GM12875 (cell line): ENCODE results near the gene CTAG2.

Experiments used
- H3K4me3 ChIP-seq: one replicate; pipeline ENCODE4 v1.5.1; 2011; ENCODE audit warnings: low read depth, low read length, control low read depth
- TF ChIP-seq, protein P1 (sequence below): IDR thresholded peaks from 2 replicates; pipeline ENCODE4 v1.5.1; 2011; ENCODE audit warnings: low read depth, mild to moderate bottlenecking, control low read depth, inconsistent platforms, low read length, moderate library complexity, borderline replicate concordance; ENCODE audit not compliant: insufficient read depth

The CTAG2 gene

DNA sequence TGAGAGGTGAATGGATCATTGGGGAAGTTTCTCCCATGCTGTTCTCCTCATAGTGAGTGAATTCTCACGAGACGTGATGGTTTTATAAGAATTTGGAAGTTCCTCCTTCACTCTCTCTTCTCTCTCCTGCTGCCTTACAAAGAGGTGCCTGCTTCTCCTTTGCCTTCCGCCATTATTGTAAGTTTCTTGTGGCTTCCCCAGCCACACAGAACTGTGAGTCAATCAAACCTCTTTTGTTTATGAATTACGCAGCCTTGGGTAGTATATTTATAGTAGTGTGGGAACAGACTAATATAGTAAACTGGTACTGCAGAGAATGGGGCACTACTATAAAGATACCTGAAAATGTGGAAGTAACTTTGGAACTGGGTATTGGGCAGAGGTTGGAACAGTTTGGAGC, 7.8 kb upstream of the CTAG2 start:
- TF ChIP-seq, protein P1, sequence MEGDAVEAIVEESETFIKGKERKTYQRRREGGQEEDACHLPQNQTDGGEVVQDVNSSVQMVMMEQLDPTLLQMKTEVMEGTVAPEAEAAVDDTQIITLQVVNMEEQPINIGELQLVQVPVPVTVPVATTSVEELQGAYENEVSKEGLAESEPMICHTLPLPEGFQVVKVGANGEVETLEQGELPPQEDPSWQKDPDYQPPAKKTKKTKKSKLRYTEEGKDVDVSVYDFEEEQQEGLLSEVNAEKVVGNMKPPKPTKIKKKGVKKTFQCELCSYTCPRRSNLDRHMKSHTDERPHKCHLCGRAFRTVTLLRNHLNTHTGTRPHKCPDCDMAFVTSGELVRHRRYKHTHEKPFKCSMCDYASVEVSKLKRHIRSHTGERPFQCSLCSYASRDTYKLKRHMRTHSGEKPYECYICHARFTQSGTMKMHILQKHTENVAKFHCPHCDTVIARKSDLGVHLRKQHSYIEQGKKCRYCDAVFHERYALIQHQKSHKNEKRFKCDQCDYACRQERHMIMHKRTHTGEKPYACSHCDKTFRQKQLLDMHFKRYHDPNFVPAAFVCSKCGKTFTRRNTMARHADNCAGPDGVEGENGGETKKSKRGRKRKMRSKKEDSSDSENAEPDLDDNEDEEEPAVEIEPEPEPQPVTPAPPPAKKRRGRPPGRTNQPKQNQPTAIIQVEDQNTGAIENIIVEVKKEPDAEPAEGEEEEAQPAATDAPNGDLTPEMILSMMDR = no peak
- H3K4me3 ChIP-seq = no peak overlapping the region

DNA sequence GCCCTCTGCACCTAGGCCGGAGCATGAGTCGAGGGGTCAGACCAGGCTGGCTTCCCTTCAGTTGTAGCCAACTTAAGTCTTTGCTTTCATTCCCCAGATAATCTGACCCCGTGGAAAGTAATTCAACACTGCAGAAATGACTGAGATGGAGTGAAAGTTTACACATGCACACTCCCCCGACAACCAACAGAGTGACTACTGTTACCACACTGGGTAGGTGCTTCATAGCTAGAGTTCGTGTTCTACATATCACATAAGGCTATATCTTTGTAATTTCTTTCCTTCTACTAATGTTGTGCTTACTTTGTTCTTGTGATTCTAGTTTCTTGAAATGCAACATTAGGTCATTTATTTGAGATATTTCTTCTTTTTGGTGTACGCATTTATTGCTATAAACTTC, 7.2 kb upstream of the CTAG2 start:
- no peak overlapping the region for H3K4me3 ChIP-seq
- TF ChIP-seq, protein P1 = no peak

DNA sequence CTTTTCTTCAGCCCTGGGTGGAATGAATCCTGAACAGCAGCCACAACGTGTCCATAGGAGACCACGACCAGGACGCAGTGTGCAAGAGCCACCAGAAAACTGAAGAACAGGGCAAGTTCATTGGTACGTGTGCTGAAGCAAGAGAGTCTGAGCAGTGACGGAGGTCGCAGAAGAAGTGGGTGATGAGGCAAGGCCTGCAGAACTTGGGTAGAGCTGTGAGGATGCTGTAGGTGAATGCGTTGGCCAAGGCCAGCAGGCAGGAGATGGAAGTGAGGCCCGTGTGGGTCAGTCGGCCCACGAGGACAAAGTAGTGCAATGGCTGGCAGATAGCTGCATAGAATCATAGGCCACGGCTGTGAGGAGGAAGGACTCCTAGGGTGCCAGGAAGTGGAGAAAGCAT, 5.6 kb upstream of the CTAG2 start:
- TF ChIP-seq, protein P1 = no peak

DNA sequence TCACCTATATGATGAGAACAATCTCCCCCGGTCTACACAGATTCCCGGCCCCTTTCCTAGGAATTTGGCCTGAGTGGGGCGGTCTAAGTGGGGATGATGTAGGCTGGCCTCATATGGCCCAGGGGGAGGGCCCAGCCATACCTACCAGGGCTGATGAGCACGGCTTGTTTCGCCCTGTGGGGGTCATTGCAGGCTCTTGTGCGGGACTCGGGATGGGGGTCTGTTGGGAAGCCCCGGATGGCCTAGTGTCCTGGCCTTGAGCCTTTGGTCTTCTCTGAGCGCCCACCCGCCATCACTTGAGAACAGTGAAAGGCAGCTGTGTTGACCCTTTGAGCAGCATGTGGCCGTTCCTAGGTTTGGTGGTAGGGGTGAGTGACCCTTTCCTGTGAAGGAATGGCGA, 4.8 kb upstream of the CTAG2 start:
- TF ChIP-seq, protein P1 = no peak
- no peak overlapping the region for H3K4me3 ChIP-seq

More for the DNA sequence above, 5.6 kb upstream of the CTAG2 start:
- no peak overlapping the region for H3K4me3 ChIP-seq

DNA sequence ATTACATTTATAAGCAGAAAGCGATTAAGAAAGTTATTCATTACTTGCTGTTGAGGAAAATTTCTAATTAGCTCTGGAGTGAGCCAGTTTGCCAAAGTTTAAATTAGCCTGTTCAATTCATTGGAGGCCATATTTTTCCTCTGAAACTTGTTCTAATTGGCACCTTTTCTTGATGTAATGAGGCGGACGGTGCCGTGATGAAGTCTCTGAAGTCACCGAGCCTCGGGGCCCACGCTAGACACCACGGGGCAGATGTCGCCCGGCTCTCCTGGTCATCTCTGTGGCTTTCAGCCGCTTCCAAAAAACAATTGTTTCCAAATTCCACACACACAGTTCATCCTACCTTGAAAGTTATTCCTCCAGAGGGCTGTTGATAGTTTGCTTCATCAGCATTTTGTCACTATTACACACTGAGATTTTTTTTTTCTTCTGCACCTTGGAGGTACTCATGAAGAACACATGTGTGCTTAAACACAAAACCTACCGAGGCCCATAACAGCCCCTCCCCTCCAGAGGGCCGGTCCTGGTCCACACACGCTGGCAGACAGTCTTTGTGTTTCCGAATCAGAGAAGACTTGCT, 3.9 kb upstream of the CTAG2 start:
- H3K4me3 ChIP-seq = no peak overlapping the region
- TF ChIP-seq, protein P1 = no peak

DNA sequence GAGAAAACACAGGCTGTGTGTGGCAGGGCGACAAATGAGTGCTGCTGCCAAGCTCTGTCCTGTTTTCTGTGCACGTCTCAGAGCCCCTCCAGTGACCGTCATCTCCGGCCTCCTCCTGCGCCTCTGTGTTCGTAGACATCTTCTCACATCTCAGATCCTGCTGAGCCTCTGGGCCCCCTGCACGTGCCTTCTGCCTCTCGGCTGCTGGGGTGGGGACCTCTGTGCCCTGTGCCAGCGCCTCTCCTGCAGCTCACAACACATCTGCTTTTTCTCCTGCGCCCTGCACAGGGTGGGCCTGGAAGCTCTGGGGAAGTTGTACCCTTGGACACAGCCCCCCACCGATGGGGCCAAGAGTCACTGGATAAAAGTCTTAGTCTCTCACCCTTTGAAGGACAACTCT, 2.4 kb upstream of the CTAG2 start:
- TF ChIP-seq, protein P1 = no peak

DNA sequence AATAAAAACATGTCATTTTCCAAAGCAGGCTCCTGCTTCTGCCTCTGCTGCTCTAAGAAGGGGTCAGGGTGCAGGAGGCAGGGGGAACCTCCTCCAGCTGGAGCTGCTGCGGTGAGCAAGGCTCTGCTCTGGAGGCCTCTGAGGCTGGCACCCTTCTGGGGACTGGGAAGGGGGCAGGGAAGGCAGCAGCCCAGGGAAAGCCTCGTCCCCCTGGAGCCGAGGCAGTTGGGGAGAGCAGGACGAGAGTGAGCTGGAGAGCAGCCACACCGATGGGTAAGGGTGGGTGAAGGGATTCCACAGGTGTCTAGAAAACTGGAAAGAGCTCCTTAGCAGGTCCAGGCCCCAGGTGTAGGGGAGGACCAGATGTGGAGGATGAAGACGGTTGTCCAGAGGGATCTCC, 2.0 kb upstream of the CTAG2 start:
- TF ChIP-seq, protein P1 = no peak
- no peak overlapping the region for H3K4me3 ChIP-seq

More for the DNA sequence above, 2.4 kb upstream of the CTAG2 start:
- no peak overlapping the region for H3K4me3 ChIP-seq
